DMS 273 treated with DMSO at 0.1 percent for 48 hours (cell line): ENCODE data around the gene UFSP2.
A peak's percentile ranks its signal among the peaks of the same experiment; 100 is the strongest.

Experiments used
- DNase-seq: peaks from one replicate; lab custom pipeline; 2025; lab: John Stamatoyannopoulos, UW

The UFSP2 gene

GRCh38 chr4:185425647-185426352 is at the start of gene UFSP2:
TSS of gene UFSP2 (minus strand) at chr4:185425964. CDS start at chr4:185425868, 96 bp downstream.
- peak; percentile 65 for DNase-seq

GRCh38 chr4:185473247-185473646 is 47.5 kb upstream of the UFSP2 start:
- DNase-seq = no peak

- DNase-seq = no peak
These were observed 46.4 kb upstream of the UFSP2 start for GRCh38 chr4:185472103-185472542.

GRCh38 chr4:185471235-185472102 is 45.7 kb upstream of the UFSP2 start, which contains the start of gene CCDC110:
TSS of gene CCDC110 (minus strand) at chr4:185471733. CDS start at chr4:185471683, 50 bp downstream.
- DNase-seq = peak; percentile 8

GRCh38 chr4:185470501-185471195 is 44.9 kb upstream of the UFSP2 start:
- DNase-seq = no peak

- no peak for DNase-seq
These were observed 43.9 kb upstream of the UFSP2 start for GRCh38 chr4:185469580-185470154.

GRCh38 chr4:185468999-185469398 is 43.2 kb upstream of the UFSP2 start:
- no peak for DNase-seq

- DNase-seq = no peak
These were observed 42.2 kb upstream of the UFSP2 start for GRCh38 chr4:185467991-185468390.

GRCh38 chr4:185467101-185467500 is 41.3 kb upstream of the UFSP2 start:
- DNase-seq = no peak

GRCh38 chr4:185465707-185466106 is 39.9 kb upstream of the UFSP2 start:
- no peak for DNase-seq

- no peak for DNase-seq
These were observed 39.1 kb upstream of the UFSP2 start for GRCh38 chr4:185464887-185465286.

GRCh38 chr4:185464183-185464582 is 38.4 kb upstream of the UFSP2 start:
- no peak for DNase-seq

- no peak for DNase-seq
These were observed 37.8 kb upstream of the UFSP2 start for GRCh38 chr4:185463541-185463940.

GRCh38 chr4:185461565-185461964 is 35.8 kb upstream of the UFSP2 start:
- no peak for DNase-seq

- no peak for DNase-seq
These were observed 31.4 kb upstream of the UFSP2 start for GRCh38 chr4:185457136-185457535.

- no peak for DNase-seq
These were observed 30.4 kb upstream of the UFSP2 start for GRCh38 chr4:185456131-185456530.

GRCh38 chr4:185445209-185445608 is 19.4 kb upstream of the UFSP2 start:
- DNase-seq = no peak

- DNase-seq = no peak
These were observed 15.7 kb upstream of the UFSP2 start for GRCh38 chr4:185441479-185441878.

- DNase-seq = no peak
These were observed 12.0 kb upstream of the UFSP2 start for GRCh38 chr4:185437809-185438208.

- no peak for DNase-seq
These were observed 9.7 kb upstream of the UFSP2 start for GRCh38 chr4:185435466-185435865.

- no peak for DNase-seq
These were observed 3.9 kb upstream of the UFSP2 start for GRCh38 chr4:185429660-185430059.
